ENCODE measurements around the gene MAT2A.

The MAT2A gene

DNA sequence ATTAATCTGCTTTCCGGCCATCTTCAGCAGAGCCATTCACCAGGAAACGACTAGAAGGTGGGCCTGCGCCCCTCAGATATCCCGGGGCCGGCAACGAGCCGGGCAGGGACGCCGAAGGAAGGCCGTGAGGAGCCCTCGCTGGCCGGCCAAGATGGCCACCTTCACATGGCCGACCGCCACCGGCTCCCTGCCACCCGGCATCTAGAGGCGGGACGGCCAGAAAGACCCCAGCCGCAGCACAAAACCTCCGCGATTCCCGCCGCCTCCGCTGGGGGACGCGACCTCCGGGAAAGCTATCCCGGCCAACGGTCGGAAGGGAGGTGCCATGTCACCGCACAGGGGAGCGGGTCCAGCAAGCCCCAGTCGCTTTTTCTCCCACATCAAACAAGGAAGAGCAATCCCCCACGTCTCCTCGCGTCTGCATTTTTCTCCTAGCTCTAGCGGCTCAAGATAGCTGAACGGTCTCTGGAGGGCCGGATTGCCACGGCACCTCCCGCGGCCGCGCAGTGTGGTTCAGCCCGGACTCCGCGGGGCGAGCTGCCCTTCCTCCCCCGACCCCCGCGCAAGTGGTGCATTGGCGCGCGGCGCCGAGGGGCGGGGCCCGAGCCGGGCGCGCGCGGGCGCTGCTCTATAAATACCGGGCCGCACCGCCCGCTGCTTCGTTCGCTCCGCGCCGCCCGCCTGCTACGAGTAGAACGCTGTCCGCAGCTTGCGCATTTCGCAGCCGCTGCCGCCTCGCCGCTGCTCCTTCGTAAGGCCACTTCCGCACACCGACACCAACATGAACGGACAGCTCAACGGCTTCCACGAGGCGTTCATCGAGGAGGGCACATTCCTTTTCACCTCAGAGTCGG lies at the start of gene MAT2A:
MAT2A (plus strand) TSS at position 662 of the 854 bp plus-strand sequence; CDS start at position 782, 120 bp downstream.
- peak; percentile 94 for DNase-seq

DNA sequence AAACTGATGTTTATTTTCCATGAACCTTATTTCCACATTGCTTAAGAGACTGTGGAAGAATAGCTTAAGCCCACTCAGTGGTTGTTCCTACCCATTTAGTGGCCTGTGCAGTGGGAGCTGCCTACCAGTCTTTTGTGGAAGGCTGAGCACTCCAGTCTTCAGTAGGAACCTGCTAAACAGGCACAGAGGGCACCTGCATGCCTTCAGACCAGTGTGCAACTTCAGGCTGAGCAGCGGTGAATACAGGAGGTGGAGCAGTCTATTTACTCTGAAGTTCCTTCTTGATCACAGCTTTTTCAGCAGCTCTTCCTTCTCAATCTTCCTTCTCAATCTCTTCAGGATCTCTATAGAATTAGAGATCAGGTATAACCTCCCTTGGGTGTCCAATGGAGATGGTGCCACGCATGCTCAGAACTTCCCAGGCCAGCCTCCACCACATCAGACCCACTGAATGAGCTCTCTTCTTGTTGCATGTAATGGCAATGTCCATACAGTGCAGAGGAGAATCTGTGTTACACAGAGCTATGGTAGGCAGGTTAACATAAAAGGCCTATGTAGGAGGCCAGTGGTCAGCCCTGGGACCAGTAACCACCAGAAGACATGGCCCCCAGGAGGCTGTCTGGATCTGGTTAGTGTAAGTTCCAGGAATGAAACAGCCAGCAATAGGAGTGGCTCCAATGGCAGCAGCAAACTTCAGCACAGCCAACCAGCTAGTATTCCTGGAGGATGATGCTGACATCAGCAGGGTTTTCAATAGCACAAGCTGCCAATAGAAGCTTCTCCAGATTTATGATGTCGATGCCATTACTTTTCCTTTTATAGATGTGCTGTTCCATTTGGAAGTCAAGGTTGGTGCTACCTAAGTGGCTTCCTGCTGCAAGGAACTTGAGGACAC lies 47.9 kb upstream of the MAT2A start:
- no peak for DNase-seq

DNA sequence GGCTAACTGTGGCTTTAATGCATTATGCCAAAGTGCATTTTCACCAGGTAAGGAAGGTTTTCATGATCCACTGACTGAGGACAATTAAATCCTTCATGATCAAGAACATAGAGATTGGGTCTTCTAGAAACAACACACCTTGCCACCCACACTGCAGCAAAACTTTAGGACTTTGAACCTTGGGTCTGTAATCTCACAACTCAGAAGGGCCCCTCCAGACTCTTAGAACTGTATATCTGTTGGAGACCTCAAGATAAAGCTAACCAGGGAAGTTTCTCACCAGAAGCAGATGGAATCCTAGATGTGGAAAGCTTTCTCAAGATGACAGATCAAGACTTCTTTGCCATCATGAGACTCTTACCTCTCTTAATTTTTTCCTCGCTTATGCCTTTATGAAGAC lies 42.5 kb upstream of the MAT2A start:
- no peak for DNase-seq

DNA sequence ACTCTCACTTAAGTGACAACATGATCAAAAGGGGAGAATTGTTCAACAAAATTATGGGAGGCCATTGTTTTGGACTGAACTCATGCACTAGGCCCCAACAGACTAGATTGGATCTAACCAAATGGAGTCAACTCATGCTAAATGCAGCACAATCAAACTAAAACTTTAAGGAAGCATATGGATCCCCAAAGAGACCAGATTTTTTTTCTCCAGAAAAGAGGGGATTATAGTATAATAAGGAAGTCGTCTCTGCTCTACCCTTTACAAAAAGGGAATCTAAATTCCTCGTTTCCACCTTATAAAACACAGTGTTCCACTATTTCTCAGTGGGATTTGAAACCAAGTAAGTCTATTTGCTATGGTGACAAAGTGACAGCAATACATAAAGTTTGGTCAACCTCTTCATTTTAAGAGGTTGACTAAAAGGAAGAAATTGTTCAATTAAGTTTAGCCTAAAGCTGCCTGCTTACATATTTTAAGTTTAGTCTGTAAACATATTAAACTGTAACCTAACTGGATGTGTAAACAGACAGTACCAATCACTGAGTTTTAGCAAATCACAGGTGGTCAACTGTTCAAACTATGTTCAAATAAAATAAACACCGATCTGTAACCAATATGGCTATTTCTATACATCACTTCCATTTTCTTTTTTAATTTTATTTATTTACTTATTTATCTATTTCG lies 40.9 kb upstream of the MAT2A start:
- no peak for DNase-seq

DNA sequence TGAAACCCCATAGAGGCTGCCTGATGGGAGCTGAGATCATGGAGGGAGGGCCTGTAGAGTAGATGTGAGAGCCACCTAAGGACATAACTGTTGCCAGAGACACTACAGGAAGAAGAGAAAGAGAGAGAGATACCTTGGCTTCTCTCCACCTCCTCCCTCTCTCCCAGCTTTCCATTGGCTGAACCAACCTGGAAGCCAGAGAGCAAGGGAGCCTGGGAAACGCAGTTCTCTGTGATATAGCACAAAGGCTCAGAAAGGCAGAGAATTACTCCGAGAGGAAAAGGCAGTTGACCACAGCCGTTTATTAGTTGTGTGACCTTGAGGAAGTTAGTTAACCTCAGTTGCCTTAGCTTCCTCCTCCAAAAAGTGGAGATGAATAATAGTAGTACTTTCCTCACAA lies 37.7 kb upstream of the MAT2A start:
- no peak for DNase-seq

DNA sequence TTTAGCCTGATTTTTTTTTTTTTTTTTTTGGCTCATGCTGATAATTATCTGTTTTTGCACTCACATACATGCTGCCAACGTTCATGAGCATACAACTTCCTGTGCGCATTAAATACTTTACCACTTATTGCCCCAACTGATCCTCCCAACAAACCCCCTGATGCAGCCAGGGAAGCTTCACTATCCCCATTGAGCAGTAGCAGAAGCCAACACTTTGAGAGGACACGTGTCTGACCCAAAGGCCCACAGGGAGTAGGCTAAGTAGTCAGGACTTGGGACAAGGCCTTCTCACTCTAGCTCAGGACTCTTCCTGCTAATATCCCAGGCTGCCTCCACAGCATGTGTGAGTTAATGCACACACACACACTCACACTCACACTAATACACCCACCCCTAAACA lies 36.2 kb upstream of the MAT2A start:
- DNase-seq = no peak

DNA sequence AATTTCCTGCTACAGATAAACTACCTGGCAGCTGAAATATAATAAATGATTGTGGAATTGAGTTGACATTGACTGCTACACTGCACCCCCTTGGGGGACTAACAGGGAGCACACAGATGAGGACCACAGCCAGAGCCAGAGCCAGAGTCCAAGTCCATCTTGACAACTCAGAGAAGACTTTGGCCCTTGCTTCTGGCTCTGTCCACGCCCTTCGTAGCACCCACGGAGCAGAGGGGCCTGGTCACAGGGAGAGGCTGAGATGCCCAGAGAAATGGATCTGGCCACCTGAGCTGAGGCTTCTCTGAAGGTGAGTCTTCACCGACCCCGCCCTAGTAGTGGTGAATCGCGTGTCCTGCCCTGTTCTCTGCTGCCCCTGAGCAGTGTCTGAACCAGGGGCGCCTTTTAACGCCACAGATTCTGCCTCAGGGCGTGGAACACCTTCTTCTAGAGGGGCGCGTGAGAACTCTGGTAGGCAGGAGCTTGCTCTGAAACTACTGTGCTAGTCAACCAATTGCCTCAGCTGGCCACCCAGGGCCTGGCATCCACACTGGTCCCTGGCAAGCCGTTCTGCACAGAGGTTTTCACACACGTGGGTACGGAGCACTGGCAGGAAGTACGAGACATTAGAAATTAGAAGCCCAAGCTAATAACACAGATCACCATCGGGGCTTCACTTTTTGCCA lies 35.7 kb upstream of the MAT2A start:
- no peak for DNase-seq

DNA sequence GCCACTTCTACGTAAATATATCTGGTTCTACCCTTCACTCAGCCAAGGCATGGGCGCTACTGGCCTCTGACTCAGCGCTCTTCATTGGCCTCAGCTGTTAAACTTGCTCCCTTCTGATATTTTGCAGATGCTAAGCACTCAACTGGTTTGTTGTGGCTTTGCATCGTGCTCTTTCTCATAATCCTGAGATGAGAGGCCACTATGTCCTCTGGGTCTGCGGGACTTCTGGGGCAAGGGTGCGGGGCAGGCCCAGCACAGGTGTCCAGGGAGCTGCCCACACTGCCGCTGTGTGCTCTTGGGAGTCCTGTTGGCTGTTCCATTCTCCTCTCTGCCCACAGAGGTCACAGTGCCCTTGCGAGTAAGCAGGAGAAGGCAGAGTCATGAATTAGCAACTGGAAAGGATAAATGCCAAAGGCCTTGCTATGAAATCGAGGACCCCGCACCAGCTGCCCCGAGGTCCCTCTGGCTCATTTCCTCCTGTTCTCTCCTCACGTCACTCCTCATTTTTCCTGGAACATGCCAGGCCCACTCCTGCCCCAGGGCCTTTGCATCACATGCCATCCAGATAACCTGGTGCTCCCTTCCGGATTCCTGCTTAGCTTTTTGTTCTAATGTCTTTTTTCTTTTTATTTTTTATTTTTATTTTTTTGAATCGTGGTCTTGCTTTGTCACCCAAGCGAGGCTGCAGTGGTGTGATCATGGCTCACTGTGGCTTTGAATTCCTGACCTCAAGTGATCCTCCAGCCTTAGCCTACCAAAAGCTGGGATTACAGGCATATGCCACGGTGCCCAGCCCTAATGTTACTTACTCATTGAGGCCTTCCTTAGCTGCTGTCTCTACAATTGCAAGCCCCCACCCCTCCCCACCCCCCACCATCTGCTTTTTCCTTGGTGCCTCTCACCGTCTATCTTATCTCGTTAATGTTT lies 34.9 kb upstream of the MAT2A start:
- no peak for DNase-seq

DNA sequence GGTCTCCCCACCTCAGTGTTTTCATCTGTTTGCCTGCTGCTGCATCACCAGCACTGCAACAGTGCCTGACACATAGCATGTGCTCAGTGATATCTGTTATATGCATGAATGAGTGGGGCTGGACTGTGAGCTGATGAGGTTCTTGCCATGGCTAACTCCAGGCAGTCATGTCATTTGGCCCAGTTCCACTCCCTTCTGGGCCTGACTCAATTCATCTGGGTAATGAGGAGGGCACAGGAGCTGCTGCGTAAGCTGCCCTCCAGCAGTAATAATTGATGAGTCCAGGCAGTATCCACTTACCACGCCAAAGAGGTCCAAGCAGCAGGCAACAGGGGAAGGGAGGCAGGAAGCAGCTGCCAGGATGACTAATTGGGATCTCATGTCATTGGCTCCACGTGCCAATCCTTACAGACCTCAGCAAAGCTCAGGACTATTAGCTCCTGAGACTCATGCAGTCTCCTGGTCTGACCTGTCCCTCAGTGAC lies 34.1 kb upstream of the MAT2A start:
- DNase-seq = no peak

DNA sequence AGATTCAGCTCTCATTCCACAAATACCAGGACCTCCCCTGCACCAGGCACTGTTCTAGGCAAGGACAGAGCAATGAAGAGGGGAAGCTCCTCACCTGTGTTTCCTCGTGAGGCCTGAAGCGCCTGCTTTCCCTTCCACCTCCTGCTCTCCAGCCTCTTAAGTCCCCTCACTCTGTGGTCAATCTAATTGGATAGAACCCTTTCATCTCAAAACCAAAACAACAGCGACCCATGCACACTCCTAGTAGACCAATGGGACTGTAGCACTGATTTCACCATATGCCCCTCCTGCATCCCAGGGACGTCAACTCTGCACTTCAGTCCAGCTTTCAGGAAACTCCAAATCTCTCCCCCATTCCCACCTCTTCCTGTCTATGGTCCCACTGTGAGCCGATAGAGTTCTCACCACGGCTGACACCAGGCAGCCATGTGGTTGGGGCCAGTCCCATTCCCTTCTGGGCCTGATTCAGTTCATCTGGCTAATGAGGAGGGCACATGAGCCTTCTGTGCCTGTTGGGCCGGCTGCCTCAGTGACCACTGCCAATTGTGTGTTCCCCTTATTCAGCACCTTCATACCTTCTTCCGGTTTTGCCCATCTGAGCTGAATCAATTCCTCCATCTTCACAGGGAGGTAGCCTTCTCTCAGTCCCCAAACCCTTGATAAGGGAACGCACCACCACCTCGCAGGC lies 33.3 kb upstream of the MAT2A start:
- DNase-seq = no peak

DNA sequence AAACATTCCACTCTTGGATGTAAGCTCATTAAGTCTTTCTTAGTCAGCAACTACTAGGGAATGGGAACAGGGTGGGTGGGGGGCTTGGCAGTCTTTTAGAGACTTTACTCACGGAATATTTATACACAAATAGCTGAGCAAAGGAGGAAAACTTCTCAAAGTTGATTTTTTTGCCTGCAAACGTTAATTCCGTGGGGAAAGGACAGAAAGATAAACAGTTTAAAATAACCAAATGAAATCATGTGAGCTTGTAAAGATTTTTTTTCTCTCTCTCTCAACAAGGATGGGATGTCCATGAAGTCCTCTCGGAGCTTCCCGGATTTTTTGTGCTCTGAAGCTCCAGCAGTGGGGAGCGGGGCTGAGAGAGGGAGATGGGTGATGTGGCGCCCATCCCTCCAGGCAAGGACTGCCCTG lies 32.2 kb upstream of the MAT2A start:
- no peak for DNase-seq

DNA sequence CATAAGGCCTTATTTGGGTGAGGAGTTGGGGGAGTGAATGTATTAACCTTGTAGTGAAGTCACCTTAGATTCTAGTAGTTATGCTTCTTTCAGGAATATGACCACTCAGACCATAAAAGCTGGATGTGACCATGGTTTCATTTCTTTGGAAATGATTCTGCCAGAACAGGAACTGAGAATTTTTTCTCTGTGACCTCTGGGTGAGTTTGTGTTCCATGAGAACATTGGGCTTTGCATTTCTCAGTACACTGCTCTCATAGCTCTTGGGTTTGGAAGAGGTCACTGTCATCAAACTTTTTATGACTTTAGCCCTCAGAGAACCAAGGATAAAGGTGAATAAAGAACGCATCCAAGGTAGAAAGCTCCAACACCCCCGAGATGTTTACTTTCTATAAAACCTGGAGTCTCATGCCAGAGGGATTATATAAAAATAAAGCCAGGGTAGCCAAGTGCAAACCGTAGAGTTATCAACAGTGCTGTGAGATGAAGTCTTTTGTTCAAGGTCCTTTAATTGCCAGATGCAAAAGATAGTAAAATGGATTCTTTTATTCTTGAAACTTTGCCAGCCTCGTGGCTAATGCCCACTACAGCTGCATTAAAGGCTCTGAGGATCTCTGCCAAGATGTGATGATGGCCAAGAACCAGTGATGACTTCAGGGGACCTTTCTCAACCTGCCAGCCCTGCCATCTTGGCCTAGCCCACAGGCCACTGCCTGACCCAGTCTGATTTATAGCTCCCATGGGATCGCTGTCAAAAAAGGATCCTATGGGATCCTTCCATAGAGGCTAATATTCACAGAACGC lies 27.8 kb upstream of the MAT2A start:
- no peak for DNase-seq

DNA sequence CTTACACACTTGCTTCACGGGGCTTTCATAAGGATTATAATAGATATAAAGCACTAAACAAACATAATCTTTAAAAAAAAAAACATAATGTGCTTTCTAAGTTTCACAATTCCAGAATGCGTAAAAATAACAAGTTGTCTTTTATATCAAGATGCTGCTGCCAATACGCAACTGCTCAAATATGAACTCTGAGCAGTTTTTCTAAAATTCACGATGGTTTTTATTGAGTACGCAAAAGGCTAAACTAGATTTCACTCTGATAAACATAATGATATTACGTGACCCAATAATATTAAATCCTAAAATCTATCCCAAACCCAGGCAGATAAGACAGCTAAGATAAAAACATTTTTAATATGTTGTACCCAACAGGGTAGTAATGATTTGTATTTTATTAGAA lies 24.6 kb upstream of the MAT2A start:
- no peak for DNase-seq

DNA sequence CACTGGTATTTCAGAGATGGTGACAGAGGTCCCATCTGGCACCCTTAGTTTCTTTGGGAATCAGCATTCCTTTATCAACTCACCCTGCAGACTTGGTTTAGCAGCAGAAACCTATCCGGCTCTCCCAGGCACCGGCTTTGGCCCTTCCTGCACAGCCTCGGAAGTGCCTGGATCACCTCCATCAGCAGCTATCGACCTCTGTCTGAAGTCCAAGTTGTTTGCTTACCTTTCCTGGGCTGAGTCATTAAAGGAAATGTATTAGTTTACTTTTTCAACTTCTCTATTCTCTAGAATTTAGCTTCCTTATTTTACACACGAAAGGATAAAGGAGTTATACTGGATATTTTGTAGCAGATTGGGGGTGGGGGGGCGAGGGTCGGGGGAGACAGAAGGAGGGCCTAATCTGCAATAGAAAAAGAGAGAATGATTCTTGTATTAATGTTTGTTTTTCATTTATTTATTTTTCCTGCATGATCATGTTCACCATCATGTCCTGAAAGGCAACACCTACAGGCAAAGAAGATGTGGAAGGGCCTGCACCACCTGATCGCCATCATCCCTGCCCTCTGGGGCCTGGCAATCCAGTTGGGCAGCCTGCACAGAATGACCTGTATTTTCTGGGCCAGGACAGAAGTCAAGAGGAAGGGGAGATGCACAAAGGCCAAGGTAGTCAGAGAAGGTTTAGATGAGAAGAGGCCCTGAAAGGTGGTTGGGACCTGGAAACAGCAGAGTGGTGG lies 22.1 kb upstream of the MAT2A start:
- DNase-seq = no peak

DNA sequence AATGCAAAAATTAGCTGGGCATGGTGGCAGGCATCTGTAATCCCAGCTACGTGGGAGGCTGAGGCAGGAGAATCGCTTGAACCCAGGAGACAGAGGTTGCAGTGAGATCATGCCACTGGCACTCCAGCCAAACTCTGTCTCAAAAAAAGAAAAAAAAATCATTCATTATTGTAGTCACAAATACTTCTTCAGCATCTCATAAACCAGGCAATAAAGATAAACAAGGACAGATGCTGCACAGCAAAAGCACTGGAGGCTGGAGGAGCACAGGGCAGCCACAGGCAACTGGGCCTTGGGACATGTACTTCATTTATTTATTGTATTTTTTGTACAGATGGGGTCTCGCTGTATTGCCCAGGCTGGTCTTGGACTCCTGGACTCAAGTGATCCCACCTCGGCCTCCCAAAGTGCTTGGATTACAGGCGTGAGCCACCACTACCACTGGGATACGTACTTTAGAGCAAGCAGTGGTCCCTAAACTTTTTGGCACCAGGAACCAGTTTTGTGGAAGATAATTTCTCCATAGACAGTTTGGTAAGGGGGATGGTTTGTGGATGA lies 16.8 kb upstream of the MAT2A start:
- no peak for DNase-seq

DNA sequence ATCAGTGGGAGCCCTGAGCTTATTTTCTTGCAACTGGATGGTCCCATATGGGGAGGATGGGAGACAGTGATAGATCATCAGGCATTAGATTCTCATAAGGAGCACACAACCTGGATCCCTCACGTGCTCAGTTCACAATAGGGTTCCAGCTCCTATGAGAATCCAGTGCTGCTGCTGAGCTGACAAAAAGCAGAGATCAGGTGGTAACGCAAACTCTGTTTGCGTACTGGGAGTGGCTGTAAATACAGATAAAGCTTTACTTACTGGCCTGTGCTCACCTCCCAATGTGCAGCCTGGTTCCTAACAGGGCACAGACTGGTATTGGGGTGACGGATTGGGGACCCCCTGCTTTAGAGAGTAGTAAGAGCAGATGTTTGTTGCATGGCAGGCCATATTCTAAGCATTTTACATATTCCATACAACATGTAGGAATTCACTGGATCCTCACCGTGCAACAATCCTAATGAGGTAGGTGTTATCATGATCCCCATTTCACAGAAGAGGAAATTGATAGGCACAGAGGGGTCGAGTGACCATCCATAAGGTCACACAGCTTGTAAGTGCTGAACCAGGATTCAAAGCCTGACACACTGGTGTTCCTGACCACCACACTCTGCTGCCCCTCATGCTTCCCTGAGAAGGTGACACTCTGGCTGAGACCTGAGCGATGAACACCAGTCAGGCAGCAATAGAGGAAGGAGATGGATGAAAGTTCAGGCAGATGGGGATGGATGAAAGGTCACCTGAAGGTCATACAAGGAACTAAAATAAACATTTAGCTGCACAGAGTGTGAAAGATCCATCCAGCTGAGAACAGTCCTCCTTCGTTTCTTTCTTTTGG lies 15.7 kb upstream of the MAT2A start:
- no peak for DNase-seq

DNA sequence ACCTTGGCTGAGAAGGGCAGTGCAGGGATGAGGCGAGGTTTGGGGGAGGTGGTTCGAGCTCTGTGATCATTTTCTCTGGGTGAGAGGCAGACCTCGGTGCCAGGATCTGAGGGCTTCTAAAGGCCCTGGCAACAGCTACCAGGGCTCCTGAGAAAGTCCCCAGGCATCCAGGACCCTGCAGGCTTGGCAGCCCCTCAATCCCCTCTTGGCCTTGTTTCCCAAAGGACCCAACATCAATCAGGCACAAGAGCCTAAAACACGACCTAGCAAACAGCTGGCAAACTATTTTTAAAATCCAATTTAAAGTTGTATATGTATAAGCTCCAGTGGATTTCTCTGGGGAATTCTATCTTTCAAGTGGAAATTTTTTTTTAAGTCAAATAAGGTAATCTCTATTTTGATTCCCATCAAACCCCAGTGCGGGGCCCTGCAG lies 15.0 kb upstream of the MAT2A start:
- no peak for DNase-seq
